GM12878 (cell line): ENCODE data around the gene LMO2. TPM values are rescaled to one million over a fixed set of nuclear protein-coding genes. Genes with fewer than 3 reads are reported as not detected.

Experiments
- ATAC-seq: fragments of 200-7000 bp; cut with Tn5 transposase; 3 replicates; pipeline ENCODE4 v1.9.1; 2020; ENCODE audit warnings: mild to moderate bottlenecking, moderate library complexity
- BruUV-seq: library from RNA; stranded (reverse); fragments of 400-500 nt; replicated peaks from 2 replicates; lab custom pipeline; 2021; lab: Mats Ljungman, UMichigan
- CTCF ChIA-PET: fragments of 300-600 bp; sonication (Branson Sonifier 250); formaldehyde crosslinking; extraction: SDS; loops from one replicate; lab custom pipeline; 2021; ENCODE audit warnings: inconsistent platforms; lab: Yijun Ruan, JAX
- POLR2A ChIA-PET: fragments of 350-600 bp; formaldehyde crosslinking; extraction: SDS; loops from one replicate; lab custom pipeline; 2021; ENCODE audit warnings: inconsistent platforms; lab: Charles Lee
- RAD21 ChIA-PET: fragments of 300-600 bp; sonication (Branson Sonifier 250); formaldehyde crosslinking; loops from one replicate; lab custom pipeline; 2023; ENCODE audit warnings: antibody characterized with exemption; ENCODE audit not compliant: unreplicated experiment; lab: Charles Lee
- SMC1A ChIA-PET: fragments of 300-600 bp; sonication (Branson Sonifier 250); formaldehyde crosslinking; loops from one replicate; lab custom pipeline; 2023; ENCODE audit not compliant: unreplicated experiment, uncharacterized antibody; lab: Charles Lee
- DNase-seq: peaks from one replicate; pipeline ENCODE4 v3.0.0-alpha.2; 2011; ENCODE audit warnings: low read depth, low spot score
- FAIRE-seq: peaks from 3 replicates; lab custom pipeline; 2011; peaks lifted over from hg19 to GRCh38; lab: Jason Lieb, UNC
- H2AFZ ChIP-seq: 2 replicates; pipeline ENCODE4 v1.6.0; 2011; ENCODE audit warnings: low read depth, low read length, control low read depth; ENCODE audit not compliant: control insufficient read depth
- H3K27ac ChIP-seq: 2 replicates; pipeline ENCODE4 v1.5.1; 2011; ENCODE audit warnings: control low read depth; ENCODE audit not compliant: control insufficient read depth, insufficient read depth
- H3K27me3 ChIP-seq, 2 experiments: replicated peaks in 1 of 2; 2 replicates each; pipeline versions ENCODE4 v1.6.0 to v1.6.1; 2011; ENCODE audit warnings: low read length in 1 of 2; ENCODE audit not compliant: control insufficient read depth in 2 of 2, insufficient read depth in 2 of 2
- H3K36me3 ChIP-seq, 2 experiments: 2 replicates each; pipeline ENCODE4 v1.5.1; 2011; ENCODE audit warnings: low read length in 1 of 2; ENCODE audit not compliant: control insufficient read depth in 2 of 2, insufficient read depth in 2 of 2
- H3K4me1 ChIP-seq: 2 replicates; pipeline ENCODE4 v1.6.1; 2011; ENCODE audit warnings: mild to moderate bottlenecking, low read length, moderate library complexity, mixed read lengths; ENCODE audit not compliant: control insufficient read depth, insufficient read depth
- H3K4me2 ChIP-seq: 2 replicates; pipeline ENCODE4 v1.6.0; 2011; ENCODE audit warnings: control low read depth; ENCODE audit not compliant: control insufficient read depth, insufficient read depth
- H3K4me3 ChIP-seq: fragments of 200-600 bp; sonication (generic); 2 replicates; pipeline ENCODE4 v1.5.1; 2016
- H3K79me2 ChIP-seq: 2 replicates; pipeline ENCODE4 v1.6.0; 2011; ENCODE audit warnings: low read length; ENCODE audit not compliant: control insufficient read depth, insufficient read depth
- H3K9ac ChIP-seq: 2 replicates; pipeline ENCODE4 v1.8.0; 2011; ENCODE audit warnings: low read length, control low read depth, mixed read lengths; ENCODE audit not compliant: control insufficient read depth, insufficient read depth
- H3K9me3 ChIP-seq: replicated peaks from 3 replicates; pipeline ENCODE4 v1.5.1; 2011; ENCODE audit warnings: mild to moderate bottlenecking, low read length; ENCODE audit not compliant: control insufficient read depth, insufficient read depth
- H4K20me1 ChIP-seq: 2 replicates; pipeline ENCODE4 v1.6.0; 2011; ENCODE audit not compliant: control insufficient read depth, insufficient read depth
- CBX3 ChIP-seq: fragments of 200-600 bp; sonication (generic); IDR thresholded peaks from 2 replicates; pipeline ENCODE4 v1.6.1; 2016; ENCODE audit warnings: low read depth, borderline replicate concordance
- RAD21 ChIP-seq: IDR thresholded peaks from 2 replicates; pipeline ENCODE4 v1.6.1; 2011; ENCODE audit warnings: mild to moderate bottlenecking, low read depth, low read length, moderate library complexity; ENCODE audit not compliant: insufficient read depth
- WGBS: methylation state at CpG from one replicate; pipeline ENCODE4 v1.1.6; 2016; ENCODE audit warnings: low lambda C conversion rate; ENCODE audit not compliant: insufficient replicate concordance, insufficient coverage; ENCODE audit errors: missing lambda C conversion rate; 5-methylcytosine and 5-hydroxymethylcytosine counted together
- in situ Hi-C: fragments of 300-500 bp; cut with MboI; formaldehyde crosslinking; loops from 9 replicates; pipeline ENCODE4 v1.14.3; 2018; ENCODE audit warnings: mixed read lengths
- intact Hi-C: fragments of 100-400 bp; cut with micrococcal nuclease; formaldehyde crosslinking; loops from one replicate; pipeline ENCODE4 v1.14.2; 2022; ENCODE audit not compliant: unreplicated experiment
- polyA plus RNA-seq, 11 experiments: library from polyadenylated mRNA; depleted of rRNA in 4 of 11; unstranded in 6 of 11; stranded (reverse) in 5 of 11; fragments of >200 nt; fragmentation: Nextera tagmentation in 4 of 11; fragmentation: Illumina TruSeq in 1 of 11; extraction: Ambion mirVana in 4 of 11; extraction: Trizol in 1 of 11; gene quantifications; 1 replicate in 1 of 11; 2 replicates in 10 of 11; pipeline versions ENCODE4 v1.2.1 to v1.2.3, GENCODE V29; 2011 to 2016; ENCODE audit warnings: inconsistent platforms in 2 of 11, missing spikeins in 2 of 11, low read depth in 1 of 11
- total RNA-seq, 4 experiments: library from RNA; depleted of rRNA in 3 of 4; stranded (reverse); fragments of >200 nt in 3 of 4; fragmentation: Illumina TruSeq in 1 of 4; extraction: Trizol in 1 of 4; gene quantifications; 2 replicates each; pipeline versions ENCODE4 v1.2.1 to v1.2.3, GENCODE V29; 2013 to 2021
- TF ChIP-seq, protein P1 (sequence below), 3 experiments: IDR thresholded peaks in 2 of 3; conservative IDR thresholded peaks in 1 of 3; 2 replicates each; pipeline ENCODE4 v1.5.1; 2011; ENCODE audit warnings: low read depth in 3 of 3, low read length in 3 of 3, mild to moderate bottlenecking in 3 of 3, control low read depth in 2 of 3, moderate library complexity in 2 of 3, inconsistent platforms in 1 of 3, mixed read lengths in 1 of 3; ENCODE audit not compliant: control insufficient read depth in 2 of 3, insufficient read depth in 1 of 3; ENCODE audit errors: extremely low read depth in 1 of 3

Gene LMO2
- total and polyA plus RNA-seq, 10 of the 15 experiments (the other 5 are each of a cell fraction or from before 2014, with no cell fraction given) = 0.29 to 1.9 (median 1.1) TPM; not detected in 1

- Histone ChIP-seq H3K9me3 (no peaks in the 10 kb centered on the region), H3K4me2 (no peak overlapping the region), H3K27me3 (peaks cover 1 to 5% of the 10 kb centered on the region in 2 experiments; a peak in 3 of 4 replicates), H3K4me1 (no peaks in the 10 kb centered on the region; the same call in 1 of the 2 replicates), H3K27ac (no peak overlapping the region), H3K9ac (no peak overlapping the region), H3K4me3 (no peak overlapping the region), H3K79me2 (no peaks in the 10 kb centered on the region), H3K36me3 (no peaks in the 10 kb centered on the region), H2AFZ (no peak overlapping the region), H4K20me1 (no peaks in the 10 kb centered on the region)
- ChIA-PET RAD21 (interaction anchor here (1.2 to 2.1 kb wide), 3 partner anchors 104 to 124 kb away, joined by 4 to 13 read pairs (median 7); no protein-coding TSS in a partner anchor), SMC1A (interaction anchor here (0.9 to 4.7 kb wide), 13 partner anchors 11 to 124 kb away, joined by 3 to 45 read pairs (median 4); no protein-coding TSS in a partner anchor), POLR2A (no interaction called here), CTCF (interaction anchor here (0.9 to 10.0 kb wide), 13 partner anchors 9 to 184 kb away, joined by 3 to 187 read pairs (median 3); no protein-coding TSS in a partner anchor)
- intact Hi-C loops = no loop called here
- whole genome bisulfite sequencing = 73% methylated on average over 7 of the region's 7 CpGs
- BruUV-seq = no TSS peak
- in situ Hi-C loops = loop anchor here (5.0 kb wide), 2 partner anchors 109 to 494 kb away; partner anchors contain the start of gene ABTB2
- TF ChIP-seq CBX3 (no peak), RAD21 (peak; percentile 19; the same call in 1 of the 2 replicates)
- TF ChIP-seq, protein P1, sequence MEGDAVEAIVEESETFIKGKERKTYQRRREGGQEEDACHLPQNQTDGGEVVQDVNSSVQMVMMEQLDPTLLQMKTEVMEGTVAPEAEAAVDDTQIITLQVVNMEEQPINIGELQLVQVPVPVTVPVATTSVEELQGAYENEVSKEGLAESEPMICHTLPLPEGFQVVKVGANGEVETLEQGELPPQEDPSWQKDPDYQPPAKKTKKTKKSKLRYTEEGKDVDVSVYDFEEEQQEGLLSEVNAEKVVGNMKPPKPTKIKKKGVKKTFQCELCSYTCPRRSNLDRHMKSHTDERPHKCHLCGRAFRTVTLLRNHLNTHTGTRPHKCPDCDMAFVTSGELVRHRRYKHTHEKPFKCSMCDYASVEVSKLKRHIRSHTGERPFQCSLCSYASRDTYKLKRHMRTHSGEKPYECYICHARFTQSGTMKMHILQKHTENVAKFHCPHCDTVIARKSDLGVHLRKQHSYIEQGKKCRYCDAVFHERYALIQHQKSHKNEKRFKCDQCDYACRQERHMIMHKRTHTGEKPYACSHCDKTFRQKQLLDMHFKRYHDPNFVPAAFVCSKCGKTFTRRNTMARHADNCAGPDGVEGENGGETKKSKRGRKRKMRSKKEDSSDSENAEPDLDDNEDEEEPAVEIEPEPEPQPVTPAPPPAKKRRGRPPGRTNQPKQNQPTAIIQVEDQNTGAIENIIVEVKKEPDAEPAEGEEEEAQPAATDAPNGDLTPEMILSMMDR (IDR thresholded peaks at IDR 0.05 in 2 of 3, conservative IDR thresholded peaks at IDR 0.05 in 1 of 3; ENCODE audit: control insufficient read depth in 2 of 3, extremely low read depth in 1 of 3, insufficient read depth in 1 of 3, low read depth in 3 of 3, low read length in 3 of 3) = 0 out of 6 replicates have a peak, but pooled peaks of 1 of the 3 experiments have one; percentile 6
- ATAC-seq = no peak
- no peak for DNase-seq
- no peak for FAIRE-seq
These were observed 28.3 kb downstream of the LMO2 start for GRCh38 chr11:33863418-33864172.
